Germinal center (tissue), 1 donor: ENCODE results near the gene PTPRR.
A peak's percentile ranks its signal among the peaks of the same experiment; 100 is the strongest.

ENCODE experiments used
- DNase-seq: peaks from one replicate; pipeline ENCODE4 v3.0.0; 2012; ENCODE audit warnings: mixed read lengths, low spot score

PTPRR gene

DNA sequence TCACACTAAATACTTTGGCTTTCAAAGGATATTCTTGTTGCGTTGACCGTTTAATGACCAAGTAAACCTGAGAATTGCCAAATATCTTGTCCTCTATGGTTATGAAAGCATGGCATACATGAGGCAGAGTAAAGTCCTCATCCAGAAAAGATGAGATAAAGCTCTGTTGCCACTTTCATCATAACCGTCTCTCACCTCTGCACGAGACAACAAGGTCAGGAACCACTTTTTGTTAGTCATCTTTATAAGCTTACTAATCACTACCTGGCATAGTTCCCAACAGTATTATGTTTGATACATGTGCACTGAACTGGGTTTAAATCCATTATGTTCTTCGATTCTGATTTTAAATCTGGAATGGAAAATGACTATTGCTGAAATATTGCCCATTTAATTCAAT, 314.6 kb downstream of the PTPRR start:
- DNase-seq: no peak

- DNase-seq: no peak
Observed at GRCh38 chr12:70604662-70605061, 315.9 kb downstream of the PTPRR start.

- no peak for DNase-seq
Observed at GRCh38 chr12:70603044-70603443, 317.5 kb downstream of the PTPRR start.

GRCh38 chr12:70598467-70599193, 321.9 kb downstream of the PTPRR start:
- no peak for DNase-seq

GRCh38 chr12:70592664-70593063, 327.9 kb downstream of the PTPRR start:
- DNase-seq: no peak

GRCh38 chr12:70590549-70591226, 329.9 kb downstream of the PTPRR start:
- DNase-seq: no peak

DNA sequence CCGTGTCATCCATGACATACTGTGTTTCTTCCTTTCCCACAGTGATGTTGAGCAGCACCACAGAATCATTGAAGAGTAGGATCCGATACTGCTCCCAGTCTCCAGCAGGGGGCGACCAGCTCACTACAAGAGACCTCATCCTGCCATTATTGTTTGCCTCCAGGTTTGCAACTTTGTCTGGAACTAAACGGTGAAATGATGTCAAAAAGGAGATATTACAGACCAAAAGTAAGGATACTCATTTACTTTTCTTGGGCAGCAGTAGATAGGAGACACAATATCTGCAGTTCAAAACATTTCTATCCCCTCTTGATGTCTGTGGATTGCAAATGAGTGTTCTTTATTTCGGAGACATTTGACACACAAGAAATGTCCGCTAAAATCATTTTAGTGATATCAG, 330.5 kb downstream of the PTPRR start:
- peak; percentile 65 for DNase-seq
